CD14-positive monocyte (primary cell): ENCODE measurements around the gene C5orf15. TPM values are rescaled to one million over a fixed set of nuclear protein-coding genes. Genes with fewer than 3 reads are reported as not detected.

ENCODE experiments used
- DNase-seq, 3 donors: peaks; one replicate each; pipeline ENCODE4 v3.0.0-alpha.2; 2011 to 2022
- H2AFZ ChIP-seq: 2 replicates; pipeline ENCODE4 v1.6.0; 2012; ENCODE audit warnings: mild to moderate bottlenecking, low read depth, low read length, inconsistent platforms; ENCODE audit not compliant: insufficient read depth, poor library complexity, severe bottlenecking
- H3K27ac ChIP-seq, 2 donors: 1 replicate in 1 of 2; 2 replicates in 1 of 2; pipeline ENCODE4 v1.5.1; 2012 to 2013; ENCODE audit warnings: low read length in 2 of 2, control low read depth in 1 of 2, inconsistent platforms in 1 of 2, low read depth in 1 of 2, mild to moderate bottlenecking in 1 of 2
- H3K27me3 ChIP-seq, 2 donors: one replicate each; pipeline versions ENCODE4 v1.6.0 to v1.6.1; 2011 to 2013; ENCODE audit warnings: low read length in 2 of 2; ENCODE audit not compliant: control insufficient read depth in 2 of 2, insufficient read depth in 2 of 2
- H3K36me3 ChIP-seq, 2 donors: replicated peaks in 1 of 2; 1 replicate in 1 of 2; 2 replicates in 1 of 2; pipeline versions ENCODE4 v1.5.1 to v1.6.1; 2012 to 2013; ENCODE audit warnings: low read length in 2 of 2, control low read depth in 1 of 2, inconsistent platforms in 1 of 2, mild to moderate bottlenecking in 1 of 2; ENCODE audit not compliant: insufficient read depth in 2 of 2, control insufficient read depth in 1 of 2
- H3K4me1 ChIP-seq, 2 donors: 1 replicate in 1 of 2; 2 replicates in 1 of 2; pipeline versions ENCODE4 v1.5.1 to v1.6.1; 2012 to 2013; ENCODE audit warnings: low read length in 2 of 2, control low read depth in 1 of 2, inconsistent platforms in 1 of 2, mild to moderate bottlenecking in 1 of 2, moderate library complexity in 1 of 2; ENCODE audit not compliant: insufficient read depth in 2 of 2, control insufficient read depth in 1 of 2
- H3K4me2 ChIP-seq: replicated peaks from 2 replicates; pipeline ENCODE3; 2012; ENCODE audit warnings: low read length, moderate library complexity, mild to moderate bottlenecking; ENCODE audit not compliant: poor library complexity, severe bottlenecking; ENCODE audit errors: extremely low read depth
- H3K4me3 ChIP-seq, 3 experiments: fragments of 200-600 bp in 1 of 3; sonication (generic) in 1 of 3; replicated peaks in 1 of 3; 1 replicate in 2 of 3; 2 replicates in 1 of 3; pipeline ENCODE4 v1.5.1; 2011 to 2013; ENCODE audit warnings: low read length in 3 of 3, mild to moderate bottlenecking in 3 of 3, control low read depth in 2 of 3, low read depth in 2 of 3, inconsistent platforms in 1 of 3, moderate library complexity in 1 of 3
- H3K79me2 ChIP-seq: 2 replicates; pipeline ENCODE4 v1.6.0; 2012; ENCODE audit warnings: mild to moderate bottlenecking, control low read depth, inconsistent platforms, low read length, moderate library complexity; ENCODE audit not compliant: insufficient read depth
- H3K9ac ChIP-seq: 2 replicates; pipeline ENCODE4 v1.6.0; 2017; ENCODE audit warnings: low read length, mild to moderate bottlenecking; ENCODE audit not compliant: insufficient read depth, poor library complexity, severe bottlenecking
- H3K9me3 ChIP-seq, 2 donors: replicated peaks in 1 of 2; 1 replicate in 1 of 2; 2 replicates in 1 of 2; pipeline versions ENCODE4 v1.5.1 to v1.6.1; 2012 to 2013; ENCODE audit warnings: low read length in 2 of 2, control low read depth in 1 of 2; ENCODE audit not compliant: control insufficient read depth in 1 of 2, insufficient read depth in 1 of 2
- H4K20me1 ChIP-seq: 2 replicates; pipeline ENCODE4 v1.6.0; 2012; ENCODE audit warnings: mild to moderate bottlenecking, low read length, control low read depth, moderate library complexity; ENCODE audit not compliant: insufficient read depth
- H3K27ac Mint-ChIP-seq, 7 donors: one replicate each; pipeline ENCODE4 v1.8.0; 2020; ENCODE audit warnings: mild to moderate bottlenecking in 7 of 7, mixed read lengths in 7 of 7, moderate library complexity in 6 of 7, inconsistent platforms in 2 of 7
- H3K27me3 Mint-ChIP-seq, 3 donors: one replicate each; pipeline ENCODE4 v1.8.0; 2021 to 2022; ENCODE audit warnings: low read depth in 3 of 3, mild to moderate bottlenecking in 3 of 3, mixed read lengths in 3 of 3, moderate library complexity in 3 of 3, inconsistent platforms in 1 of 3
- H3K36me3 Mint-ChIP-seq, 2 donors: one replicate each; pipeline ENCODE4 v1.8.0; 2020; ENCODE audit warnings: mixed read lengths in 2 of 2, inconsistent platforms in 1 of 2, mild to moderate bottlenecking in 1 of 2
- H3K4me1 Mint-ChIP-seq: one replicate; pipeline ENCODE4 v1.8.0; 2020; ENCODE audit warnings: mild to moderate bottlenecking, mixed read lengths
- H3K4me3 Mint-ChIP-seq, 2 donors: one replicate each; pipeline ENCODE4 v1.8.0; 2020; ENCODE audit warnings: mild to moderate bottlenecking in 2 of 2, mixed read lengths in 2 of 2, moderate library complexity in 1 of 2
- H3K9me3 Mint-ChIP-seq, 7 donors: one replicate each; pipeline ENCODE4 v1.8.0; 2020 to 2022; ENCODE audit warnings: mixed read lengths in 7 of 7, mild to moderate bottlenecking in 6 of 7, moderate library complexity in 6 of 7, inconsistent platforms in 2 of 7
- WGBS: methylation state at CpG from one replicate; pipeline ENCODE4 v1.1.5; 2013; ENCODE audit warnings: missing lambda C conversion rate; ENCODE audit not compliant: insufficient coverage; 5-methylcytosine and 5-hydroxymethylcytosine counted together
- intact Hi-C, 2 donors: fragments of 100-400 bp; cut with micrococcal nuclease; formaldehyde crosslinking; loops; one replicate each; pipeline versions ENCODE4 v1.15.0 to v1.15.1; 2023
- polyA plus RNA-seq, 3 donors: library from polyadenylated mRNA; depleted of rRNA in 1 of 3; unstranded in 2 of 3; stranded (reverse) in 1 of 3; fragments of 300-500 nt in 2 of 3; fragments of >200 nt in 1 of 3; fragmentation: Illumina TruSeq in 2 of 3; gene quantifications; 1 replicate in 2 of 3; 2 replicates in 1 of 3; pipeline ENCODE4 v1.2.3, GENCODE V29; 2012 to 2021
- TF ChIP-seq, protein P1 (sequence below): fragments of 200-600 bp; IDR thresholded peaks from one replicate; pipeline ENCODE4 v1.8.0; 2022; ENCODE audit warnings: antibody characterized with exemption, mild to moderate bottlenecking

The C5orf15 gene
- polyA plus RNA-seq, 3 donors: 38.0 to 59.2 (median 46.9) TPM

- no peaks in the 10 kb centered on the region for H3K9me3 ChIP-seq
- no peak for DNase-seq
- H2AFZ ChIP-seq: no peak overlapping the region
- Mint-ChIP-seq H3K36me3 (no peaks in the 10 kb centered on the region), H3K27me3 (peaks cover 3 to 9% (median 4%) of the 10 kb centered on the region in 3 donors), H3K27ac (no peak overlapping the region), H3K4me1 (no peaks in the 10 kb centered on the region), H3K4me3 (no peak overlapping the region), H3K9me3 (no peaks in the 10 kb centered on the region)
- no peaks in the 10 kb centered on the region for H3K36me3 ChIP-seq
- H3K79me2 ChIP-seq: no peaks in the 10 kb centered on the region
- no peak overlapping the region for H3K9ac ChIP-seq
- no peak overlapping the region for H3K4me3 ChIP-seq
- no peaks in the 10 kb centered on the region for H3K4me1 ChIP-seq
- 88% methylated on average over 1 of the region's 5 CpGs for WGBS
- no peak overlapping the region for H3K4me2 ChIP-seq
- no peak overlapping the region for H3K27ac ChIP-seq
- TF ChIP-seq, protein P1, sequence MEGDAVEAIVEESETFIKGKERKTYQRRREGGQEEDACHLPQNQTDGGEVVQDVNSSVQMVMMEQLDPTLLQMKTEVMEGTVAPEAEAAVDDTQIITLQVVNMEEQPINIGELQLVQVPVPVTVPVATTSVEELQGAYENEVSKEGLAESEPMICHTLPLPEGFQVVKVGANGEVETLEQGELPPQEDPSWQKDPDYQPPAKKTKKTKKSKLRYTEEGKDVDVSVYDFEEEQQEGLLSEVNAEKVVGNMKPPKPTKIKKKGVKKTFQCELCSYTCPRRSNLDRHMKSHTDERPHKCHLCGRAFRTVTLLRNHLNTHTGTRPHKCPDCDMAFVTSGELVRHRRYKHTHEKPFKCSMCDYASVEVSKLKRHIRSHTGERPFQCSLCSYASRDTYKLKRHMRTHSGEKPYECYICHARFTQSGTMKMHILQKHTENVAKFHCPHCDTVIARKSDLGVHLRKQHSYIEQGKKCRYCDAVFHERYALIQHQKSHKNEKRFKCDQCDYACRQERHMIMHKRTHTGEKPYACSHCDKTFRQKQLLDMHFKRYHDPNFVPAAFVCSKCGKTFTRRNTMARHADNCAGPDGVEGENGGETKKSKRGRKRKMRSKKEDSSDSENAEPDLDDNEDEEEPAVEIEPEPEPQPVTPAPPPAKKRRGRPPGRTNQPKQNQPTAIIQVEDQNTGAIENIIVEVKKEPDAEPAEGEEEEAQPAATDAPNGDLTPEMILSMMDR: no peak
- no peaks in the 10 kb centered on the region for H3K27me3 ChIP-seq
- intact Hi-C loops: no loop called here
- no peaks in the 10 kb centered on the region for H4K20me1 ChIP-seq
Observed at GRCh38 chr5:133947431-133947841, 21.0 kb downstream of the C5orf15 start.

GRCh38 chr5:133945568-133945967, 22.9 kb downstream of the C5orf15 start:
- H3K4me1 Mint-ChIP-seq: no peaks in the 10 kb centered on the region
- H3K27ac Mint-ChIP-seq: no peak overlapping the region

More at GRCh38 chr5:133945568-133945967, 22.9 kb downstream of the C5orf15 start:
- Histone ChIP-seq H3K4me1 (no peaks in the 10 kb centered on the region), H3K27me3 (no peaks in the 10 kb centered on the region), H3K4me2 (no peak overlapping the region), H3K27ac (no peak overlapping the region), H3K4me3 (no peak overlapping the region), H4K20me1 (no peaks in the 10 kb centered on the region), H3K79me2 (no peaks in the 10 kb centered on the region), H3K9ac (no peak overlapping the region), H3K36me3 (no peaks in the 10 kb centered on the region), H3K9me3 (no peaks in the 10 kb centered on the region), H2AFZ (no peak overlapping the region)
- H3K27me3 Mint-ChIP-seq: peaks cover 1 to 14% (median 3%) of the 10 kb centered on the region in 3 donors
- H3K9me3 Mint-ChIP-seq: peaks cover 0 to 2% (median 0%) of the 10 kb centered on the region in 7 donors
- TF ChIP-seq, protein P1: no peak
- no peak overlapping the region for H3K4me3 Mint-ChIP-seq
- no peak for DNase-seq
- WGBS: 100% methylated on average over 2 of the region's 3 CpGs
- no peaks in the 10 kb centered on the region for H3K36me3 Mint-ChIP-seq
- intact Hi-C loops: no loop called here
